Fibroblast of lung (primary cell): ENCODE data around the gene LHFPL4.

Experiments used
- CTCF ChIP-seq, 2 donors: IDR thresholded peaks in 1 of 2; conservative IDR thresholded peaks in 1 of 2; 1 replicate in 1 of 2; 2 replicates in 1 of 2; pipeline ENCODE4 v1.5.1; 2011 to 2012; ENCODE audit warnings: low read length in 2 of 2, control low read depth in 1 of 2, inconsistent platforms in 1 of 2, low read depth in 1 of 2, mild to moderate bottlenecking in 1 of 2
- EZH2 ChIP-seq: IDR thresholded peaks from 2 replicates; pipeline ENCODE4 v1.5.1; 2012; ENCODE audit warnings: low read length, control low read depth, mild to moderate bottlenecking; ENCODE audit errors: missing control alignments

GRCh38 chr3:9455596-9456131 lies 98.0 kb downstream of the LHFPL4 start:
- TF ChIP-seq EZH2 (no peak), CTCF (conservative IDR thresholded peaks at IDR 0.05 in 1 of 2, IDR thresholded peaks at IDR 0.05 in 1 of 2; ENCODE audit: low read depth in 1 of 2, low read length in 2 of 2) (no peak)
